DND-41 (cell line): ENCODE data around the gene EPN1.

Experiments used
- ATAC-seq: fragments of 200-7000 bp; cut with Tn5 transposase; 3 replicates; pipeline ENCODE4 v1.9.1; 2021; ENCODE audit warnings: low read depth; ENCODE audit not compliant: insufficient read depth
- DNase-seq: peaks from one replicate; pipeline ENCODE4 v3.0.0-alpha.2; 2020
- H2AFZ ChIP-seq: 2 replicates; pipeline ENCODE4 v1.6.0; 2012; ENCODE audit warnings: low read depth, low read length
- H3K27ac ChIP-seq: 2 replicates; pipeline ENCODE4 v1.5.1; 2012; ENCODE audit warnings: low read length, inconsistent platforms
- H3K27me3 ChIP-seq: fragments of 200-600 bp; sonication (generic); 2 replicates; pipeline ENCODE4 v1.6.0; 2012; ENCODE audit warnings: low read length, mild to moderate bottlenecking, inconsistent platforms; ENCODE audit not compliant: insufficient read depth, poor library complexity
- H3K36me3 ChIP-seq: 2 replicates; pipeline ENCODE4 v1.5.1; 2012; ENCODE audit warnings: low read length, inconsistent platforms; ENCODE audit not compliant: insufficient read depth
- H3K4me1 ChIP-seq: 2 replicates; pipeline ENCODE4 v1.5.1; 2012; ENCODE audit warnings: mild to moderate bottlenecking, low read length; ENCODE audit not compliant: insufficient read depth
- H3K4me2 ChIP-seq: 2 replicates; pipeline ENCODE4 v1.6.0; 2012; ENCODE audit warnings: mild to moderate bottlenecking, moderate library complexity, low read length, inconsistent platforms; ENCODE audit not compliant: insufficient read depth
- H3K4me3 ChIP-seq, 2 experiments: fragments of 200-600 bp in 1 of 2; shearing (Covaris generic) in 1 of 2; 2 replicates each; pipeline ENCODE4 v1.5.1; 2012 to 2016; ENCODE audit warnings: inconsistent platforms in 2 of 2, low read length in 2 of 2, mild to moderate bottlenecking in 2 of 2, low read depth in 1 of 2, moderate library complexity in 1 of 2
- H3K79me2 ChIP-seq: 2 replicates; pipeline ENCODE4 v1.6.0; 2012; ENCODE audit warnings: low read length, inconsistent platforms; ENCODE audit not compliant: insufficient read depth
- H3K9ac ChIP-seq: 2 replicates; pipeline ENCODE4 v1.6.0; 2012; ENCODE audit warnings: low read depth, mild to moderate bottlenecking, inconsistent platforms, low read length, moderate library complexity
- H3K9me3 ChIP-seq: 2 replicates; pipeline ENCODE4 v1.5.1; 2012; ENCODE audit warnings: low read length, moderate library complexity, mild to moderate bottlenecking, inconsistent platforms; ENCODE audit not compliant: insufficient read depth, severe bottlenecking
- H4K20me1 ChIP-seq: 2 replicates; pipeline ENCODE4 v1.6.0; 2012; ENCODE audit warnings: low read length; ENCODE audit not compliant: insufficient read depth
- EZH2 ChIP-seq: IDR thresholded peaks from 3 replicates; pipeline ENCODE4 v1.6.1; 2012; ENCODE audit warnings: borderline replicate concordance, low read depth, mild to moderate bottlenecking, moderate library complexity, low read length, inconsistent platforms; ENCODE audit not compliant: severe bottlenecking
- TF ChIP-seq, protein P1 (sequence below): IDR thresholded peaks from 2 replicates; pipeline ENCODE4 v1.5.1; 2012; ENCODE audit warnings: borderline replicate concordance, low read length, moderate library complexity, mild to moderate bottlenecking; ENCODE audit not compliant: poor library complexity, severe bottlenecking; ENCODE audit errors: extremely low read depth

EPN1 gene

DNA sequence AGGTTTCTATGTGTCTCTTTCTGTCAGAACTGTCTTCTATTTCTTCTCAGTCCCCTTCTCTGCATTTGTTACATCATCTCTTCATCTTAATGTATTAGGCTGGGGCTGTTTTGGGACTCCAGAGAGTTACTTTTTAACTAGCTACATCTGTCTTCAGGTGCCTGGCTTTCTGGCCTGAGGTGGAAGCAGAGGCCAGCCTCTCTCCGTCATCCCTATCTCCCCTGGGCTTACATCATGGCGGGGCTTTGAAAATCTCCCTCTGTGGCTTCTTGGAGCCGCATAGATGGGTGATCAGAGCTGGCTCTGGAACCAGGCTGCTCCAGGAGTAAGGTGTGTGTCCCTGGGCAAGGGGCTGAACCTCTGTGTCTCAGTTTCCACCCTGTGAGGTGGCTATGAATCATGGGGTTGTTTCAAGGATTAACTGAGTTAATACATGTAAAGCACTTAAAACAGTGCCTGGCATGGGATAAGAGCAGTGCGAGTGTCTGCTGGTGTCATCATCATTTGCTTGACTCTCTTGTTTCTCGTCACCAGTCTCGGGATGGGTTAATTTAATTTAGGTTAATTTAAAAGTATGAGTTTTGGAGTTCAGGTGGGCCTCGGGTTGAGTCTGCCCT lies 2.0 kb downstream of the EPN1 start:
- H3K4me1 ChIP-seq = peaks cover 46% of the 10 kb centered on the region
- peak overlapping the region in 1 of 2 experiments; percentile 87; a peak in 1 of 4 replicates for H3K4me3 ChIP-seq
- H4K20me1 ChIP-seq = peaks cover 69% of the 10 kb centered on the region
- H3K36me3 ChIP-seq = peaks cover 71% of the 10 kb centered on the region
- no peaks in the 10 kb centered on the region for H3K27me3 ChIP-seq
- TF ChIP-seq, protein P1, sequence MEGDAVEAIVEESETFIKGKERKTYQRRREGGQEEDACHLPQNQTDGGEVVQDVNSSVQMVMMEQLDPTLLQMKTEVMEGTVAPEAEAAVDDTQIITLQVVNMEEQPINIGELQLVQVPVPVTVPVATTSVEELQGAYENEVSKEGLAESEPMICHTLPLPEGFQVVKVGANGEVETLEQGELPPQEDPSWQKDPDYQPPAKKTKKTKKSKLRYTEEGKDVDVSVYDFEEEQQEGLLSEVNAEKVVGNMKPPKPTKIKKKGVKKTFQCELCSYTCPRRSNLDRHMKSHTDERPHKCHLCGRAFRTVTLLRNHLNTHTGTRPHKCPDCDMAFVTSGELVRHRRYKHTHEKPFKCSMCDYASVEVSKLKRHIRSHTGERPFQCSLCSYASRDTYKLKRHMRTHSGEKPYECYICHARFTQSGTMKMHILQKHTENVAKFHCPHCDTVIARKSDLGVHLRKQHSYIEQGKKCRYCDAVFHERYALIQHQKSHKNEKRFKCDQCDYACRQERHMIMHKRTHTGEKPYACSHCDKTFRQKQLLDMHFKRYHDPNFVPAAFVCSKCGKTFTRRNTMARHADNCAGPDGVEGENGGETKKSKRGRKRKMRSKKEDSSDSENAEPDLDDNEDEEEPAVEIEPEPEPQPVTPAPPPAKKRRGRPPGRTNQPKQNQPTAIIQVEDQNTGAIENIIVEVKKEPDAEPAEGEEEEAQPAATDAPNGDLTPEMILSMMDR = no peak
- no peak for TF ChIP-seq EZH2
- no peak overlapping the region for H2AFZ ChIP-seq
- no peak overlapping the region for H3K27ac ChIP-seq
- H3K9ac ChIP-seq = peak overlapping the region; percentile 93
- peak overlapping the region; percentile 94 for H3K4me2 ChIP-seq
- DNase-seq (no peak), ATAC-seq (no peak)
- H3K79me2 ChIP-seq = peaks cover 87% of the 10 kb centered on the region
- no peaks in the 10 kb centered on the region for H3K9me3 ChIP-seq

DNA sequence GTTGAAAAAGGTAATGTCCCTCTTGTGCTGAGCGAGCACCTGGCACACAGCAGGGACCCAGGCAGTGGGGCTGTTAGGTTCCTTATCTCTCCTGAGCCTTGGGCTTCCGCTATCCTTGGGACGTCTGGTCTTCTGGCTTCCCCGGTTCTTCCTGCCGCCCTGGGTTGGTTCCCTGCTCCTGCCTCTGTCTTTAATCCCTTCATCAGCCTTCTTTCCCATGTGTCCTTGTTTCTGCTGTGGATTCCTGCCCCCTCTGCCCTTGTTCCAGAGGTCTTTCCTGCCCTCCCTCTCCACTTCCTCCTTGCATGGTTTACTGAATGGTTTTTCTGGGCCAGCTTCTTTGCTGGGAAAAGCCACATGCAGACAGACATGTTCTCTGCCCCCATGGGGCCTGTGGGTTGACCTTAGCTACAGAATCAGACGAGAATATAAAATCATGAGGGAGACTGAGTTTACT lies 2.6 kb downstream of the EPN1 start:
- ATAC-seq (no peak), DNase-seq (no peak)
- Histone ChIP-seq H3K27ac (no peak overlapping the region), H3K4me1 (peaks cover 46% of the 10 kb centered on the region), H2AFZ (no peak overlapping the region), H3K79me2 (peaks cover 86% of the 10 kb centered on the region), H3K27me3 (no peaks in the 10 kb centered on the region), H4K20me1 (peaks cover 66% of the 10 kb centered on the region), H3K4me2 (peak overlapping the region; percentile 5; the same call in 1 of the 2 replicates), H3K36me3 (peaks cover 71% of the 10 kb centered on the region), H3K9ac (peak overlapping the region; percentile 10; the same call in 1 of the 2 replicates), H3K9me3 (no peaks in the 10 kb centered on the region), H3K4me3 (no peak overlapping the region)
- no peak for TF ChIP-seq EZH2
- TF ChIP-seq, protein P1 = no peak

DNA sequence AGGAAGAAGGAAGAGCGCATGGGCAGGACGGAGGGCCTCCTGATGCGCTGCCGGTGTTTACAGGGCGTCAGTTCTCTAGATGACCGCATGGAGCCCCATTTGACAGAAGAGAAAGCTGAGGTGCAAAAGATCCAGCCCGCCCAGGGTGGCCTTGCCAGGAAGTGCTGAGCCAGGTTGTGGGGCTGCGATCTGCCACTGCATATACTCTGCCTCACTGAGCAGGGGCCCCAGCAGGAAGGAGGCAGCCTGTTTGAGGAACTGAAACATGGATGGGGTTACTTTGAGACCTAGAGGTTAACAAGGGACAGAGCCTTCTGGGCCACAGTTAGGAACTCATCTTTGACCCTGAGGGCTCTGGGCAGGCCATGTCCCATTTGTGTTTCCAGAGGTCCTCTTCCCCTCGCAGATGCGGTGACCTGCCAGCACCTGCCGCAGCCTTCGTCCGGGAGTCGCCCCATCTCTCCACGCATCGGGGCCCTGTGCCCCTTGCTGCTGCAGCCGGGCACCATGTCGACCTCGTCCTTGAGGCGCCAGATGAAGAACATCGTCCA lies 3.2 kb downstream of the EPN1 start:
- peaks cover 81% of the 10 kb centered on the region for H3K79me2 ChIP-seq
- DNase-seq = no peak
- peaks cover 62% of the 10 kb centered on the region for H4K20me1 ChIP-seq
- peak overlapping the region; percentile 5; the same call in 1 of the 2 replicates for H3K4me2 ChIP-seq
- H2AFZ ChIP-seq = no peak overlapping the region
- TF ChIP-seq, protein P1 = no peak
- TF ChIP-seq EZH2 = no peak
- H3K27me3 ChIP-seq = no peaks in the 10 kb centered on the region
- no peak overlapping the region for H3K27ac ChIP-seq
- no peak overlapping the region for H3K4me3 ChIP-seq
- H3K4me1 ChIP-seq = peaks cover 42% of the 10 kb centered on the region
- no peaks in the 10 kb centered on the region for H3K9me3 ChIP-seq
- no peak for ATAC-seq
- peak overlapping the region; percentile 10; the same call in 1 of the 2 replicates for H3K9ac ChIP-seq
- peaks cover 68% of the 10 kb centered on the region for H3K36me3 ChIP-seq
